Transverse colon (tissue), 4 donors: ENCODE results near the gene SH3RF1. TPM values are rescaled to one million over a fixed set of nuclear protein-coding genes. Genes with fewer than 3 reads are reported as not detected.
A peak's percentile ranks its signal among the peaks of the same experiment; 100 is the strongest.
"Not testable (repeated sequence)": the region's sequence is repeated elsewhere in the genome, so short reads cannot be mapped to it uniquely, and the experiment has no call there.

ENCODE experiments used
- DNase-seq: peaks from one replicate; pipeline ENCODE4 v3.0.0-alpha.2; 2019
- H3K27ac ChIP-seq, 4 donors: fragments of 200-600 bp; sonication (generic); 2 replicates each; pipeline ENCODE4 v1.5.1; 2016 to 2018; ENCODE audit warnings: inconsistent platforms in 4 of 4
- H3K27me3 ChIP-seq: fragments of 200-600 bp; sonication (generic); 2 replicates; pipeline ENCODE4 v1.5.1; 2017; ENCODE audit warnings: inconsistent platforms
- H3K36me3 ChIP-seq, 4 donors: fragments of 200-600 bp; sonication (generic); 2 replicates each; pipeline ENCODE4 v1.5.1; 2017 to 2019; ENCODE audit warnings: inconsistent platforms in 4 of 4
- H3K4me1 ChIP-seq, 4 donors: fragments of 200-600 bp; sonication (generic); 2 replicates each; pipeline ENCODE4 v1.5.1; 2017 to 2020; ENCODE audit warnings: inconsistent platforms in 4 of 4
- H3K4me3 ChIP-seq, 4 donors: fragments of 200-600 bp; sonication (generic); 1 replicate in 1 of 4; 2 replicates in 3 of 4; pipeline versions ENCODE4 v1.5.1 to v1.6.1; 2017 to 2019; ENCODE audit warnings: inconsistent platforms in 4 of 4
- H3K9me3 ChIP-seq, 2 donors: fragments of 200-600 bp; sonication (generic); 2 replicates each; pipeline ENCODE4 v1.5.1; 2017 to 2019; ENCODE audit warnings: inconsistent platforms in 2 of 2
- CTCF ChIP-seq, 5 experiments: fragments of 200-600 bp in 3 of 5; fragments of 450-650 bp in 2 of 5; sonication (generic) in 3 of 5; IDR thresholded peaks; 1 replicate in 2 of 5; 2 replicates in 3 of 5; pipeline ENCODE4 v1.5.1; 2016 to 2017; ENCODE audit warnings: antibody characterized with exemption in 5 of 5, inconsistent platforms in 3 of 5, mild to moderate bottlenecking in 2 of 5, moderate library complexity in 1 of 5
- EP300 ChIP-seq: sonication (generic); formaldehyde crosslinking; IDR thresholded peaks from one replicate; pipeline ENCODE4 v1.6.1; 2017; ENCODE audit warnings: antibody characterized with exemption, low read depth
- POLR2A ChIP-seq: fragments of 450-650 bp; IDR thresholded peaks from one replicate; pipeline ENCODE4 v1.6.1; 2016; ENCODE audit warnings: antibody characterized with exemption, mild to moderate bottlenecking, moderate library complexity
- POLR2AphosphoS5 ChIP-seq, 3 donors: sonication (generic); formaldehyde crosslinking; IDR thresholded peaks; one replicate each; pipeline ENCODE4 v1.6.1; 2016; ENCODE audit warnings: antibody characterized with exemption in 3 of 3
- WGBS, 2 donors: methylation state at CpG; one replicate each; pipeline ENCODE4 v1.1.5; 2018; ENCODE audit warnings: low coverage in 1 of 2; 5-methylcytosine and 5-hydroxymethylcytosine counted together
- in situ Hi-C, 4 donors: fragments of 200-750 bp; cut with MboI; loops; one replicate each; pipeline versions ENCODE4 v1.15.0 to v1.15.1; 2017; ENCODE audit warnings: low sequenced_read_pairs in 3 of 4, low pct_ligation_motif_present in 1 of 4, low pct_unique_long_range_greater_than_20kb in 1 of 4
- intact Hi-C: fragments of 100-400 bp; cut with DNase I; formaldehyde crosslinking; loops from one replicate; pipeline ENCODE4 v1.15.1; 2023; ENCODE audit warnings: low total_unique reads
- total RNA-seq, 4 donors: library from RNA; depleted of rRNA; stranded (reverse); fragments of >200 nt; gene quantifications; one replicate each; pipeline ENCODE4 v1.1.0, GENCODE V29; 2016

The SH3RF1 gene
- total RNA-seq, 4 donors from 2014 or later, result 49.0 to 63.4 (median 54.3) TPM

GRCh38 chr4:169183581-169183980 lies 87.2 kb downstream of the SH3RF1 start:
- TF ChIP-seq EP300, result no peak
- no peak for TF ChIP-seq POLR2AphosphoS5 (IDR thresholded peaks at IDR 0.05)
- TF ChIP-seq CTCF (IDR thresholded peaks at IDR 0.05), result no peak
- TF ChIP-seq POLR2A, result no peak
- Histone ChIP-seq H3K27ac (no peak overlapping the region), H3K4me3 (no peak overlapping the region), H3K36me3 (no peaks in the 10 kb centered on the region), H3K27me3 (no peaks in the 10 kb centered on the region), H3K9me3 (no peaks in the 10 kb centered on the region), H3K4me1 (peaks cover 8 to 52% (median 20%) of the 10 kb centered on the region in 4 donors)
- DNase-seq, result no peak
- intact Hi-C loops, result no loop called here
- 21 to 56% methylated on average over 1 to 2 of the region's 2 CpGs for WGBS, 2 donors
- in situ Hi-C loops, result no loop called here

DNA sequence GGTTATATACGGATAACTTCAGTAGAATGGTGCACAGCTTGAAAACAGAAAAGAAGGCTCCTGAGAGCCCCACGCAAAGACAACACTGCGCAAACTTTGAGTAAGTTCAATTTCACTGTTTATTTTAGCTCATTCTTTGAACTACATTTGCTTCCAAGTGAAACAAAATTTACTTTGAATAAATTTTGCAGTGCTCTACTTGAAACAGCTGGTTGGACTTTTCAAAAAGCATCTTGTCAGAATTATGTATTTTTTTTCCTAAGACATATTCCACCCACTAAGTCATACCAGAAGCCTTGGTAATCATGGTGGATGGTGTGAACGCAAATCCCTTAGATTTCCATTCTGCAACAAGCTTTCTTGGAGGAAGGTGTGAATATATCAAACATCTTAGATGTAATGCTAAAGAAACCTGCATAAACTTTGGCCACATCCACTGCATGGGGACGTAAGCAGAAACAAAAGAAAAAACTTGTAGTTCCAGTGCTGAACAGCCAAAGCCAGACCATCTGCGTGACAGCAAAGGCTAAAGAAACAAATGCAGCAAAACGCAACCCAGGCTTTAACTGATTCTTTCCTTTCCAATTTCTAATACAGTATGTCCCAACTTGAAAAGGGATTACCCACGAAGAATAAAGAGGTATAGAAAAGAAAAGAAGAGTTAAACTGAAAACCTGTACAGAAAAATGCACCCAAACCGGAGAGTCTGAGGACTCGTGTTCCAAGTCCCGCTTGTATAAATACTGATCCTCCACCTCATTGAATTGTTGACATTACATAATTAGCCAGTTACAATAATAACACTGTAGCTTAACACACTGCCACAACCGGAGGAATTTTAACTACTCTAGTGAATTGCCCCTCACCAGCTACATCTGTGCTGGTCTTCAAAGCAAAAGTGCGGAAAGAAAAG lies 90.9 kb downstream of the SH3RF1 start:
- H3K9me3 ChIP-seq, result no peaks in the 10 kb centered on the region
- H3K27ac ChIP-seq, result peak overlapping the region in 3 of 4 donors; percentile 9 to 14 (median 13)
- H3K27me3 ChIP-seq, result no peaks in the 10 kb centered on the region
- peak overlapping the region in 1 of 4 donors; percentile 3 for H3K4me3 ChIP-seq
- no peaks in the 10 kb centered on the region for H3K36me3 ChIP-seq
- WGBS, 2 donors, result 48% methylated on average over 9 to 13 of the region's 13 CpGs
- intact Hi-C loops (no loop called here), in situ Hi-C loops (no loop called here)
- H3K4me1 ChIP-seq, result peaks cover 0 to 37% (median 17%) of the 10 kb centered on the region in 4 donors
- no peak for TF ChIP-seq CTCF (IDR thresholded peaks at IDR 0.05)
- DNase-seq, result no peak

- DNase-seq, H3K4me3 ChIP-seq, in situ Hi-C loops, intact Hi-C loops, H3K27ac ChIP-seq, H3K9me3 ChIP-seq, H3K36me3 ChIP-seq, H3K27me3 ChIP-seq: not testable (repeated sequence)
- WGBS, 2 donors, result 87 to 98% methylated on average over 4 of the region's 4 CpGs
- H3K4me1 ChIP-seq, result peaks cover 0 to 24% (median 11%) of the 10 kb centered on the region in 4 donors
Measured at GRCh38 chr4:169178092-169178491, 92.7 kb downstream of the SH3RF1 start.

GRCh38 chr4:169175476-169175875 lies 95.3 kb downstream of the SH3RF1 start:
- H3K9me3 ChIP-seq, result no peaks in the 10 kb centered on the region
- DNase-seq, result no peak
- TF ChIP-seq EP300 (no peak), CTCF (IDR thresholded peaks at IDR 0.05) (no peak), POLR2AphosphoS5 (IDR thresholded peaks at IDR 0.05) (no peak), POLR2A (no peak)
- H3K27me3 ChIP-seq, result no peaks in the 10 kb centered on the region
- in situ Hi-C loops, result no loop called here
- H3K4me3 ChIP-seq, result no peak overlapping the region
- WGBS, 2 donors, result 64 to 75% methylated on average over 3 of the region's 3 CpGs
- H3K4me1 ChIP-seq, result peaks cover 0 to 33% (median 9%) of the 10 kb centered on the region in 4 donors
- intact Hi-C loops, result no loop called here
- no peak overlapping the region for H3K27ac ChIP-seq
- H3K36me3 ChIP-seq, result no peaks in the 10 kb centered on the region
